Loucy (cell line): ENCODE results near the gene DNAH11.
"Not testable (repeated sequence)": the region's sequence is repeated elsewhere in the genome, so short reads cannot be mapped to it uniquely, and the experiment has no call there.

Experiments
- H2AFZ ChIP-seq: fragments of 200-600 bp; sonication (generic); 2 replicates; pipeline ENCODE4 v1.6.0; 2016; ENCODE audit warnings: antibody characterized with exemption, mild to moderate bottlenecking, low read length, moderate library complexity
- H3F3A ChIP-seq: fragments of 200-600 bp; 2 replicates; pipeline ENCODE4 v1.6.0; 2016; ENCODE audit warnings: antibody characterized with exemption, low read depth, mild to moderate bottlenecking
- H3K27me3 ChIP-seq: fragments of 200-600 bp; sonication (generic); 2 replicates; pipeline ENCODE4 v1.6.1; 2014; ENCODE audit warnings: low read length, mild to moderate bottlenecking; ENCODE audit not compliant: insufficient read depth, poor library complexity, severe bottlenecking
- H3K36me3 ChIP-seq: fragments of 200-600 bp; sonication (generic); 2 replicates; pipeline ENCODE4 v1.6.1; 2016; ENCODE audit warnings: low read length; ENCODE audit not compliant: insufficient read depth
- H3K4me1 ChIP-seq: fragments of 200-600 bp; sonication (generic); 2 replicates; pipeline ENCODE4 v1.5.1; 2014; ENCODE audit warnings: low read length, mild to moderate bottlenecking; ENCODE audit not compliant: insufficient read depth, poor library complexity, severe bottlenecking
- H3K4me2 ChIP-seq: fragments of 200-600 bp; sonication (generic); 2 replicates; pipeline ENCODE4 v1.6.0; 2014; ENCODE audit warnings: antibody characterized with exemption, low read length, low read depth, mild to moderate bottlenecking; ENCODE audit not compliant: poor library complexity, severe bottlenecking
- H3K4me3 ChIP-seq: fragments of 200-600 bp; sonication (generic); 2 replicates; pipeline ENCODE4 v1.5.1; 2014; ENCODE audit warnings: low read length, mild to moderate bottlenecking, mixed read lengths; ENCODE audit not compliant: poor library complexity, severe bottlenecking
- H3K79me2 ChIP-seq: fragments of 200-600 bp; sonication (generic); 2 replicates; pipeline ENCODE4 v1.6.1; 2014; ENCODE audit warnings: low read length; ENCODE audit not compliant: insufficient read depth
- H3K9ac ChIP-seq: fragments of 200-600 bp; sonication (generic); 2 replicates; pipeline ENCODE4 v1.6.0; 2014; ENCODE audit warnings: mild to moderate bottlenecking, low read depth, low read length, moderate library complexity; ENCODE audit not compliant: poor library complexity, severe bottlenecking
- H3K9me2 ChIP-seq: fragments of 200-600 bp; sonication (generic); replicated peaks from 2 replicates; pipeline ENCODE4 v1.6.1; 2016; ENCODE audit warnings: low read depth, low read length, mixed read lengths
- H3K9me3 ChIP-seq: fragments of 200-600 bp; sonication (generic); 2 replicates; pipeline ENCODE4 v1.6.1; 2014; ENCODE audit warnings: mild to moderate bottlenecking, antibody characterized with exemption, low read length, low read depth; ENCODE audit not compliant: insufficient read depth
- H4K20me1 ChIP-seq: fragments of 200-600 bp; sonication (generic); 2 replicates; pipeline ENCODE4 v1.6.0; 2014; ENCODE audit warnings: antibody characterized with exemption, low read length, mild to moderate bottlenecking; ENCODE audit not compliant: insufficient read depth, poor library complexity, severe bottlenecking
- EZH2phosphoT487 ChIP-seq: fragments of 200-600 bp; IDR thresholded peaks from 2 replicates; pipeline ENCODE4 v1.6.1; 2018; ENCODE audit warnings: antibody characterized with exemption, mild to moderate bottlenecking, moderate library complexity, borderline replicate concordance
- TF ChIP-seq, protein P1 (sequence below): fragments of 200-600 bp; sonication (generic); conservative IDR thresholded peaks from 2 replicates; pipeline ENCODE4 v1.5.1; 2014; ENCODE audit warnings: mild to moderate bottlenecking, antibody characterized with exemption, low read length

The DNAH11 gene

GRCh38 chr7:21671859-21672258, 129.0 kb downstream of the DNAH11 start:
- no peaks in the 10 kb centered on the region for H3K79me2 ChIP-seq
- H3K9me2 ChIP-seq = no peaks in the 10 kb centered on the region
- no peaks in the 10 kb centered on the region for H3K36me3 ChIP-seq
- no peak overlapping the region for H2AFZ ChIP-seq
- H3K4me1 ChIP-seq = no peaks in the 10 kb centered on the region
- no peak overlapping the region for H3K4me3 ChIP-seq
- no peaks in the 10 kb centered on the region for H3F3A ChIP-seq
- TF ChIP-seq EZH2phosphoT487 = no peak
- TF ChIP-seq, protein P1, sequence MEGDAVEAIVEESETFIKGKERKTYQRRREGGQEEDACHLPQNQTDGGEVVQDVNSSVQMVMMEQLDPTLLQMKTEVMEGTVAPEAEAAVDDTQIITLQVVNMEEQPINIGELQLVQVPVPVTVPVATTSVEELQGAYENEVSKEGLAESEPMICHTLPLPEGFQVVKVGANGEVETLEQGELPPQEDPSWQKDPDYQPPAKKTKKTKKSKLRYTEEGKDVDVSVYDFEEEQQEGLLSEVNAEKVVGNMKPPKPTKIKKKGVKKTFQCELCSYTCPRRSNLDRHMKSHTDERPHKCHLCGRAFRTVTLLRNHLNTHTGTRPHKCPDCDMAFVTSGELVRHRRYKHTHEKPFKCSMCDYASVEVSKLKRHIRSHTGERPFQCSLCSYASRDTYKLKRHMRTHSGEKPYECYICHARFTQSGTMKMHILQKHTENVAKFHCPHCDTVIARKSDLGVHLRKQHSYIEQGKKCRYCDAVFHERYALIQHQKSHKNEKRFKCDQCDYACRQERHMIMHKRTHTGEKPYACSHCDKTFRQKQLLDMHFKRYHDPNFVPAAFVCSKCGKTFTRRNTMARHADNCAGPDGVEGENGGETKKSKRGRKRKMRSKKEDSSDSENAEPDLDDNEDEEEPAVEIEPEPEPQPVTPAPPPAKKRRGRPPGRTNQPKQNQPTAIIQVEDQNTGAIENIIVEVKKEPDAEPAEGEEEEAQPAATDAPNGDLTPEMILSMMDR = no peak
- no peaks in the 10 kb centered on the region for H4K20me1 ChIP-seq
- H3K9me3 ChIP-seq = no peaks in the 10 kb centered on the region
- H3K27me3 ChIP-seq = no peaks in the 10 kb centered on the region
- H3K4me2 ChIP-seq = no peak overlapping the region
- H3K9ac ChIP-seq = no peak overlapping the region

DNA sequence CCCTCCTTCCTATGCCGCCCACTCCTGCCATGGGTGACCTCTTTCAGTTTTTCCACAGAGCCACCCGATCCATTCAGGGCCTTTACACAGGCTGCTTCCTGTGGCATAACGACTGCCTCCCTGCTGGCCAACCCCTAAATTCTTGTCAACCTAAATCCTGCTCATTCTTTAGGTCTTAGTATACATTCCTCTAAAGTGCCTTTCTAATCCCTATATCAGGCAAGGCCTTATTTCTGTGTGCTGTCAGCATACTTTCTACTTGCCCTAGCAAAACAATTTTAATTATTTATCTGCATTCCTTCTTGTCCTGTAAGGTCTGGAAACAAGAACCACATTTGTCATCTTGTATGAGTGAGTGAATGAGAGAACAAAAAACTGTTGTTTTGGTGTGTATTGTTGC, 132.4 kb downstream of the DNAH11 start:
- no peaks in the 10 kb centered on the region for H3K4me1 ChIP-seq
- no peak for TF ChIP-seq EZH2phosphoT487
- TF ChIP-seq, protein P1 = no peak
- no peaks in the 10 kb centered on the region for H3F3A ChIP-seq
- H2AFZ ChIP-seq = 0 out of 2 replicates have a peak overlapping the region, but pooled peaks have one; percentile 8
- H3K36me3 ChIP-seq = no peaks in the 10 kb centered on the region
- H3K4me2 ChIP-seq = no peak overlapping the region
- H3K9me3 ChIP-seq = peaks cover 5% of the 10 kb centered on the region; the same call in 1 of the 2 replicates
- no peaks in the 10 kb centered on the region for H4K20me1 ChIP-seq
- no peaks in the 10 kb centered on the region for H3K79me2 ChIP-seq
- no peak overlapping the region for H3K4me3 ChIP-seq
- peaks cover 5% of the 10 kb centered on the region for H3K27me3 ChIP-seq
- no peaks in the 10 kb centered on the region for H3K9me2 ChIP-seq
- H3K9ac ChIP-seq = no peak overlapping the region

- H3K9ac ChIP-seq = no peak overlapping the region
- no peaks in the 10 kb centered on the region for H3F3A ChIP-seq
- H3K4me2 ChIP-seq = no peak overlapping the region
- no peaks in the 10 kb centered on the region for H3K36me3 ChIP-seq
- no peak overlapping the region for H2AFZ ChIP-seq
- TF ChIP-seq, protein P1 = no peak
- no peak for TF ChIP-seq EZH2phosphoT487
- H3K27me3 ChIP-seq = no peaks in the 10 kb centered on the region
- no peaks in the 10 kb centered on the region for H4K20me1 ChIP-seq
- H3K79me2 ChIP-seq = no peaks in the 10 kb centered on the region
- no peak overlapping the region for H3K4me3 ChIP-seq
- H3K9me2 ChIP-seq = no peaks in the 10 kb centered on the region
- no peaks in the 10 kb centered on the region for H3K4me1 ChIP-seq
- no peaks in the 10 kb centered on the region for H3K9me3 ChIP-seq
Measured at GRCh38 chr7:21690705-21691104, 147.9 kb downstream of the DNAH11 start.

- not testable (repeated sequence) for H3K9me3 ChIP-seq, H3F3A ChIP-seq, H3K36me3 ChIP-seq, H2AFZ ChIP-seq, H3K9ac ChIP-seq, H3K9me2 ChIP-seq, H3K4me1 ChIP-seq, H3K4me3 ChIP-seq, H3K27me3 ChIP-seq, H3K4me2 ChIP-seq, H4K20me1 ChIP-seq, H3K79me2 ChIP-seq
Measured at GRCh38 chr7:21691146-21691545, 148.3 kb downstream of the DNAH11 start.

- H3K4me3 ChIP-seq, H3K9me3 ChIP-seq, H3K9me2 ChIP-seq, H3K4me1 ChIP-seq, H3F3A ChIP-seq, H2AFZ ChIP-seq, H3K79me2 ChIP-seq, H3K4me2 ChIP-seq, H3K9ac ChIP-seq, H3K36me3 ChIP-seq, H4K20me1 ChIP-seq, H3K27me3 ChIP-seq: not testable (repeated sequence)
Measured at GRCh38 chr7:21700587-21700986, 157.7 kb downstream of the DNAH11 start.
